DND-41 (cell line): ENCODE data around the gene BHMT2.

ENCODE experiments used
- ATAC-seq: fragments of 200-7000 bp; cut with Tn5 transposase; 3 replicates; pipeline ENCODE4 v1.9.1; 2021; ENCODE audit warnings: low read depth; ENCODE audit not compliant: insufficient read depth
- DNase-seq: peaks from one replicate; pipeline ENCODE4 v3.0.0-alpha.2; 2020
- H2AFZ ChIP-seq: 2 replicates; pipeline ENCODE4 v1.6.0; 2012; ENCODE audit warnings: low read depth, low read length
- H3K27ac ChIP-seq: 2 replicates; pipeline ENCODE4 v1.5.1; 2012; ENCODE audit warnings: low read length, inconsistent platforms
- H3K27me3 ChIP-seq: fragments of 200-600 bp; sonication (generic); 2 replicates; pipeline ENCODE4 v1.6.0; 2012; ENCODE audit warnings: low read length, mild to moderate bottlenecking, inconsistent platforms; ENCODE audit not compliant: insufficient read depth, poor library complexity
- H3K36me3 ChIP-seq: 2 replicates; pipeline ENCODE4 v1.5.1; 2012; ENCODE audit warnings: low read length, inconsistent platforms; ENCODE audit not compliant: insufficient read depth
- H3K4me1 ChIP-seq: 2 replicates; pipeline ENCODE4 v1.5.1; 2012; ENCODE audit warnings: mild to moderate bottlenecking, low read length; ENCODE audit not compliant: insufficient read depth
- H3K4me2 ChIP-seq: 2 replicates; pipeline ENCODE4 v1.6.0; 2012; ENCODE audit warnings: mild to moderate bottlenecking, moderate library complexity, low read length, inconsistent platforms; ENCODE audit not compliant: insufficient read depth
- H3K4me3 ChIP-seq, 2 experiments: fragments of 200-600 bp in 1 of 2; shearing (Covaris generic) in 1 of 2; 2 replicates each; pipeline ENCODE4 v1.5.1; 2012 to 2016; ENCODE audit warnings: inconsistent platforms in 2 of 2, low read length in 2 of 2, mild to moderate bottlenecking in 2 of 2, low read depth in 1 of 2, moderate library complexity in 1 of 2
- H3K79me2 ChIP-seq: 2 replicates; pipeline ENCODE4 v1.6.0; 2012; ENCODE audit warnings: low read length, inconsistent platforms; ENCODE audit not compliant: insufficient read depth
- H3K9ac ChIP-seq: 2 replicates; pipeline ENCODE4 v1.6.0; 2012; ENCODE audit warnings: low read depth, mild to moderate bottlenecking, inconsistent platforms, low read length, moderate library complexity
- H3K9me3 ChIP-seq: 2 replicates; pipeline ENCODE4 v1.5.1; 2012; ENCODE audit warnings: low read length, moderate library complexity, mild to moderate bottlenecking, inconsistent platforms; ENCODE audit not compliant: insufficient read depth, severe bottlenecking
- H4K20me1 ChIP-seq: 2 replicates; pipeline ENCODE4 v1.6.0; 2012; ENCODE audit warnings: low read length; ENCODE audit not compliant: insufficient read depth
- CTCF ChIP-seq: IDR thresholded peaks from 2 replicates; pipeline ENCODE4 v1.5.1; 2012; ENCODE audit warnings: borderline replicate concordance, low read length, moderate library complexity, mild to moderate bottlenecking; ENCODE audit not compliant: poor library complexity, severe bottlenecking; ENCODE audit errors: extremely low read depth
- EZH2 ChIP-seq: IDR thresholded peaks from 3 replicates; pipeline ENCODE4 v1.6.1; 2012; ENCODE audit warnings: borderline replicate concordance, low read depth, mild to moderate bottlenecking, moderate library complexity, low read length, inconsistent platforms; ENCODE audit not compliant: severe bottlenecking

BHMT2 gene

GRCh38 chr5:79086116-79086515 is 16.5 kb downstream of the BHMT2 start:
- no peak for TF ChIP-seq EZH2
- no peak for TF ChIP-seq CTCF
- Histone ChIP-seq H3K27ac (no peak overlapping the region), H3K4me3 (no peak overlapping the region), H3K4me1 (no peaks in the 10 kb centered on the region), H2AFZ (no peak overlapping the region), H3K9me3 (no peaks in the 10 kb centered on the region), H3K4me2 (no peak overlapping the region), H3K36me3 (no peaks in the 10 kb centered on the region), H4K20me1 (no peaks in the 10 kb centered on the region), H3K9ac (no peak overlapping the region), H3K79me2 (no peaks in the 10 kb centered on the region), H3K27me3 (no peaks in the 10 kb centered on the region)
- ATAC-seq (no peak), DNase-seq (no peak)

GRCh38 chr5:79088507-79088906 is 18.9 kb downstream of the BHMT2 start:
- Histone ChIP-seq H3K27ac (no peak overlapping the region), H3K79me2 (no peaks in the 10 kb centered on the region), H3K4me1 (no peaks in the 10 kb centered on the region), H4K20me1 (no peaks in the 10 kb centered on the region; the same call in 1 of the 2 replicates), H3K36me3 (no peaks in the 10 kb centered on the region), H3K9me3 (no peaks in the 10 kb centered on the region), H2AFZ (no peak overlapping the region), H3K4me2 (no peak overlapping the region), H3K4me3 (no peak overlapping the region), H3K9ac (no peak overlapping the region), H3K27me3 (no peaks in the 10 kb centered on the region)
- ATAC-seq (peak; percentile 52; the same call in 2 of the 3 replicates), DNase-seq (peak; percentile 7)
- TF ChIP-seq CTCF (no peak), EZH2 (no peak)

DNA sequence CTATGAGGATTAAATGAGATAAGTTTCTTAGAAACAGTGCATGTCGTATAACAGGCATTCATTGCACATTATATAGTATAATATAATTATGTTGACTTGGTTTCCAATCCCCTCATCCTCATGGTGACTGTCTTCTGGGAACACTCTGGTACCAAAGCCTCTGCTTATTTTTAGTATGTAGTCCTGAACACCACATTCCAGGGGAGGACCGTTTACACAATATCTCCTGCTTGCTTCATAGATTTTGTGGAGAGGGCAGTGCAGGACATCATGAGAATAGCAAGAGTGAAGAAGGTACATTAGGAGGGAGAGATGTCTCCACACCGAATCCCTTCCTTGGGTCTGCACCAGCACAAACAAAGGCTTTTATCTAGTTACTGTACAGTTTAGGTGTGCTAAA is 21.5 kb downstream of the BHMT2 start:
- Histone ChIP-seq H3K27me3 (peaks cover 3% of the 10 kb centered on the region), H3K9me3 (no peaks in the 10 kb centered on the region), H3K4me3 (no peak overlapping the region), H3K4me2 (no peak overlapping the region), H2AFZ (no peak overlapping the region), H3K27ac (no peak overlapping the region), H4K20me1 (no peaks in the 10 kb centered on the region; the same call in 1 of the 2 replicates), H3K9ac (no peak overlapping the region), H3K79me2 (no peaks in the 10 kb centered on the region), H3K4me1 (no peaks in the 10 kb centered on the region), H3K36me3 (no peaks in the 10 kb centered on the region)
- TF ChIP-seq CTCF (no peak), EZH2 (no peak)
- ATAC-seq (no peak), DNase-seq (no peak)

GRCh38 chr5:79093762-79094161 is 24.2 kb downstream of the BHMT2 start:
- Histone ChIP-seq H3K4me3 (no peak overlapping the region), H3K79me2 (no peaks in the 10 kb centered on the region), H3K4me2 (no peak overlapping the region), H3K27ac (no peak overlapping the region), H3K27me3 (peaks cover 3% of the 10 kb centered on the region), H4K20me1 (no peaks in the 10 kb centered on the region; the same call in 1 of the 2 replicates), H3K9ac (no peak overlapping the region), H3K9me3 (no peaks in the 10 kb centered on the region), H3K36me3 (no peaks in the 10 kb centered on the region), H2AFZ (no peak overlapping the region), H3K4me1 (no peaks in the 10 kb centered on the region)
- ATAC-seq (no peak), DNase-seq (no peak)
- TF ChIP-seq EZH2 (no peak), CTCF (no peak)
